Heart left ventricle (tissue), 16 donors: ENCODE results near the gene HTR2A. TPM values are rescaled to one million over a fixed set of nuclear protein-coding genes. Genes with fewer than 3 reads are reported as not detected.
A peak's percentile ranks its signal among the peaks of the same experiment; 100 is the strongest.

Experiments
- ATAC-seq, 4 donors: fragments of 200-7000 bp; cut with Tn5 transposase; one replicate each; pipeline ENCODE4 v1.9.1; 2020 to 2022; ENCODE audit warnings: moderate library complexity in 4 of 4, mild to moderate bottlenecking in 3 of 4, moderate number of reproducible peaks in 1 of 4
- DNase-seq, 5 donors: peaks; one replicate each; pipeline ENCODE4 v3.0.0-alpha.2; 2020
- H3K27ac ChIP-seq, 12 donors: fragments of 200-600 bp; sonication (generic) in 4 of 12; one replicate each; pipeline versions ENCODE4 v1.5.0 to v1.8.0; 2016 to 2022; ENCODE audit warnings: mild to moderate bottlenecking in 2 of 12
- H3K27me3 ChIP-seq, 9 donors: fragments of 200-600 bp; sonication (generic) in 2 of 9; one replicate each; pipeline versions ENCODE4 v1.5.1 to v1.8.0; 2016 to 2022; ENCODE audit warnings: mild to moderate bottlenecking in 3 of 9
- H3K36me3 ChIP-seq, 9 donors: fragments of 200-600 bp; sonication (generic) in 2 of 9; one replicate each; pipeline versions ENCODE4 v1.5.0 to v1.8.0; 2018 to 2022; ENCODE audit warnings: mild to moderate bottlenecking in 2 of 9
- H3K4me1 ChIP-seq, 12 donors: fragments of 200-600 bp; sonication (generic) in 4 of 12; one replicate each; pipeline versions ENCODE4 v1.5.0 to v1.8.0; 2016 to 2022; ENCODE audit warnings: mild to moderate bottlenecking in 3 of 12
- H3K4me3 ChIP-seq, 12 donors: fragments of 200-600 bp; sonication (generic) in 4 of 12; one replicate each; pipeline versions ENCODE4 v1.5.0 to v1.8.0; 2017 to 2022; ENCODE audit warnings: mild to moderate bottlenecking in 9 of 12, moderate library complexity in 4 of 12
- H3K9me3 ChIP-seq, 12 donors: fragments of 200-600 bp; sonication (generic) in 4 of 12; one replicate each; pipeline versions ENCODE4 v1.5.0 to v1.8.0; 2016 to 2022; ENCODE audit warnings: mild to moderate bottlenecking in 1 of 12
- POLR2A ChIP-seq, 2 donors: fragments of 450-650 bp; IDR thresholded peaks; one replicate each; pipeline ENCODE4 v1.6.1; 2017; ENCODE audit warnings: antibody characterized with exemption in 2 of 2, mild to moderate bottlenecking in 2 of 2, moderate library complexity in 2 of 2
- WGBS, 4 donors: extraction: QIAGEN DNeasy Blood & Tissue Kit in 2 of 4; methylation state at CpG; one replicate each; pipeline versions ENCODE4 v1.1.5 to v1.1.7; 2013 to 2018; 5-methylcytosine and 5-hydroxymethylcytosine counted together
- intact Hi-C, 10 donors: fragments of 100-400 bp; cut with DNase I; formaldehyde crosslinking; loops; one replicate each; pipeline versions ENCODE4 v1.11.1 to v1.14.2; 2022
- polyA plus RNA-seq, 2 donors: library from polyadenylated mRNA; stranded (reverse); fragments of 200-250 nt; gene quantifications; one replicate each; pipeline ENCODE4 v1.2.3, GENCODE V29; 2013
- total RNA-seq, 9 donors: library from RNA; depleted of rRNA in 2 of 9; stranded (reverse); fragments of >200 nt in 2 of 9; fragmentation: NEBNext Ultra II Directional in 3 of 9; extraction: Animal tissue kit (Norgen Biotek cat#: 25700) in 3 of 9; gene quantifications; one replicate each; pipeline versions ENCODE4 v1.1.0 to v1.2.4, GENCODE V29; 2016 to 2023
- TF ChIP-seq, protein P1 (sequence below), 12 donors: fragments of 200-600 bp; sonication (generic) in 4 of 12; IDR thresholded peaks; one replicate each; pipeline versions ENCODE4 v1.5.0 to v1.8.0; 2018 to 2022; ENCODE audit warnings: antibody characterized with exemption in 12 of 12, mild to moderate bottlenecking in 5 of 12
- donor health status: ischemic (EF 13 %, LVEDD 7.1; RV severe dilation, severe dysfunction).
- donor health status: healthy with polysubstance abuse.
- donor health status: DM: no; HTN: yes; CAD: no.
- donor health status: DM: no; HTN: no; CAD: no.
- donor health status: ischemic (EF 25% LVEDD 6.9; RV normal size, moderate dysfunction).
- donor health status: ischemic (EF 25% LVEDD 5.7; RV mildly dilated, moderate dysfunction).
- donor health status: healthy.
- donor health status: DM: yes; HTN: yes; CAD: no.
- donor health status: ischemic (EF 35%, LVEDD 5.7; RV mildly dilated, moderate dysfunction).
- donor health status: nonischemic (EF 11% LVEDD 7.7; RV severe dilation, severe dysfunction).
- donor health status: DM: yes; HTN: yes; CAD: no.
- donor health status: PGD.
- donor health status: ischemic (EF 29% LVEDD 5.4; RV normal size, mild dysfunction).
- donor health status: nonischemic (EF 23%, LVEDD 6.1; RV moderate dilation, normal function).

Gene HTR2A
- total and polyA plus RNA-seq, 11 donors, result 0.04 to 0.41 (median 0.19) TPM; not detected in 5

DNA sequence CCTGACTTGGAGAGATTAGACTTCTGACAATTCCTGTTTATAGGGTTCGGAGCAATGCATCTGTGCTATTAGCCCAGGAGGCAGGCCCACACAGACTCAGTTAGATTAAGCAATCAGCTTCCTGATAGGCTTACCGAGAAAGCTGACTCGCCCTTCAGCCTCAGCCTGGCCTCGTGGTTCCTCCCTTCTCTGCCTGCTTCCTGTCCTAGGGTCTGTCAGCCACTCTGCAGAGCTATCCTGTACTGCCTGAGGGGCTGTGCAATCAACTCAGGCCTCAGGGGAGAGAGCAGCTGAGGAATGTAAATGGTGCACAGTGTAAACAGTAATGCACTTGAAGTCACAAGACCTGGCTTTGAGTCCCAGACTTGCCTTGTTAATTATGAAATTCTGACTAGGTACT, 30.7 kb downstream of the HTR2A start:
- WGBS, 4 donors, result 12 to 20% (median 14%) methylated on average over 4 of the region's 4 CpGs
- Histone ChIP-seq H3K4me3 (no peak overlapping the region), H3K9me3 (no peaks in the 10 kb centered on the region), H3K27me3 (peaks cover 0 to 7% (median 0%) of the 10 kb centered on the region in 9 donors), H3K36me3 (no peaks in the 10 kb centered on the region), H3K4me1 (peaks cover 0 to 16% (median 0%) of the 10 kb centered on the region in 12 donors), H3K27ac (no peak overlapping the region)
- DNase-seq (peak in 4 of 5 donors; percentile 13 to 66 (median 38)), ATAC-seq (peak in 2 of 4 donors; percentile 66 to 81)
- TF ChIP-seq, protein P1, sequence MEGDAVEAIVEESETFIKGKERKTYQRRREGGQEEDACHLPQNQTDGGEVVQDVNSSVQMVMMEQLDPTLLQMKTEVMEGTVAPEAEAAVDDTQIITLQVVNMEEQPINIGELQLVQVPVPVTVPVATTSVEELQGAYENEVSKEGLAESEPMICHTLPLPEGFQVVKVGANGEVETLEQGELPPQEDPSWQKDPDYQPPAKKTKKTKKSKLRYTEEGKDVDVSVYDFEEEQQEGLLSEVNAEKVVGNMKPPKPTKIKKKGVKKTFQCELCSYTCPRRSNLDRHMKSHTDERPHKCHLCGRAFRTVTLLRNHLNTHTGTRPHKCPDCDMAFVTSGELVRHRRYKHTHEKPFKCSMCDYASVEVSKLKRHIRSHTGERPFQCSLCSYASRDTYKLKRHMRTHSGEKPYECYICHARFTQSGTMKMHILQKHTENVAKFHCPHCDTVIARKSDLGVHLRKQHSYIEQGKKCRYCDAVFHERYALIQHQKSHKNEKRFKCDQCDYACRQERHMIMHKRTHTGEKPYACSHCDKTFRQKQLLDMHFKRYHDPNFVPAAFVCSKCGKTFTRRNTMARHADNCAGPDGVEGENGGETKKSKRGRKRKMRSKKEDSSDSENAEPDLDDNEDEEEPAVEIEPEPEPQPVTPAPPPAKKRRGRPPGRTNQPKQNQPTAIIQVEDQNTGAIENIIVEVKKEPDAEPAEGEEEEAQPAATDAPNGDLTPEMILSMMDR (IDR thresholded peaks at IDR 0.05), result no peak
- intact Hi-C loops, result no loop called here

DNA sequence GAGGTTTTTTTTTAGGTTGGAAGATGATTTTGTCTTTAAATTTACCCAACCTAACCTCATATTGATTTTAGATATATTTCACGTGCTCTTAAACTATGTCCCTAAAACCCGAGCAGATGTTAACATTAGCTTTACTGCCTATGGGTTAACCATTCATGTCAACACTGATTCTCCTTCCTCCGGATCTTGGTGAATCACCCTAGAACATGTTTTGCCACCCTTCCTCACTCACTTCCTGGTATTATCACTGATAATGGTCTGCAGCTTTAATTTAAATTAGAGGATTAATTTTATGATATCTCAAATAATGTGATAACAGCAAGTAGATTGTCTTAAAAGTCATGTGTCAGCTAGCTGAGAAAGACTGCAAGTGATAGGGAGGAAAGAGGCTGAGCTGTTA, 31.9 kb downstream of the HTR2A start:
- peaks cover 0 to 7% (median 0%) of the 10 kb centered on the region in 9 donors for H3K27me3 ChIP-seq
- peaks cover 0 to 16% (median 0%) of the 10 kb centered on the region in 12 donors for H3K4me1 ChIP-seq
- no peaks in the 10 kb centered on the region for H3K36me3 ChIP-seq
- H3K27ac ChIP-seq, result no peak overlapping the region
- no peak for TF ChIP-seq POLR2A (IDR thresholded peaks at IDR 0.05)
- H3K9me3 ChIP-seq, result no peaks in the 10 kb centered on the region
- 54 to 71% (median 62%) methylated on average over 3 of the region's 3 CpGs for WGBS, 4 donors
- no peak overlapping the region for H3K4me3 ChIP-seq
- ATAC-seq, result no peak
- intact Hi-C loops, result no loop called here
- no peak for DNase-seq

DNA sequence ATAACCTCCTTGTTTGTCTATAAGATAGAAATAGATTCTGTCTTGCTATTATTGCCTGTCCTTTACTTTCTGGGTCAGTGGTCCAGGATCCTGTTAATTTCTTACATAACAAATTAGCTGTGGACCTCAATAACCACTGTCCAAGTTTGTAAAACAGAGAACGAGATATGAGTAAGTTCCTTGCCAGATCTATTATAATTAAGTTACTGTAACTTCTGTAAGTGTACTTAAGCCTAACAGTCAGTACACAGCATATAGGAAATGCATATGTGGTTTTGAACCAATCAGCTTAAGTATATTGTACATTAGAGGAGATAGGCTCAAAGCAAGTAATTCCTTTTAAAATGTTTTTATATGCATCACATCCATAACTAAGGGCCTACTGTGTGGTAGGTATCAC, 34.9 kb downstream of the HTR2A start:
- intact Hi-C loops, result no loop called here
- no peak for ATAC-seq
- 50 to 77% (median 66%) methylated on average over 1 of the region's 1 CpG for WGBS, 4 donors

DNA sequence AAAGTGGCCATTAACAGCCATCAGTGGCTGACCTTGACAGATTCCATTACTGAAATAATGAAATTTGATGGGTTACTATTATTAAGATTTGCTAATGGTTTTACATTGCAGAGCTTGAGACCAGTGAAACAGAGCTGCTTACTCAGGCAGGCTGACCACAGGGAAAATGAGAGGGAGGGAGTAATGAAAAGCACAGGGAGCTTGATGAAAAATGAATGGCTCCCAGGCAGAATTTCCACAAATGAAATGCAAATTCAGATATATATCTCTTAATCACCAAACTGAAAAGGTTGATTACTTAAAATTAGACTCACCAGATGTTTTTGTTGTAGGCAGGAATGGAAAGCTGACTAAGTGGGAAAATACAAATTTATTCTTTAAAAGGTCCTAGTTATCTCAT, 36.1 kb downstream of the HTR2A start:
- Histone ChIP-seq H3K9me3 (no peaks in the 10 kb centered on the region), H3K4me1 (peaks cover 0 to 8% (median 0%) of the 10 kb centered on the region in 12 donors), H3K27ac (no peak overlapping the region), H3K4me3 (no peak overlapping the region), H3K36me3 (no peaks in the 10 kb centered on the region), H3K27me3 (peaks cover 0 to 3% (median 0%) of the 10 kb centered on the region in 9 donors)
- TF ChIP-seq, protein P1 (IDR thresholded peaks at IDR 0.05), result no peak
- TF ChIP-seq POLR2A (IDR thresholded peaks at IDR 0.05), result no peak
- ATAC-seq, result no peak
- intact Hi-C loops, result no loop called here
- DNase-seq, result no peak

More for the DNA sequence above, 34.9 kb downstream of the HTR2A start:
- H3K36me3 ChIP-seq, result no peaks in the 10 kb centered on the region
- H3K9me3 ChIP-seq, result no peaks in the 10 kb centered on the region
- H3K4me3 ChIP-seq, result no peak overlapping the region
- H3K27ac ChIP-seq, result no peak overlapping the region
- peaks cover 0 to 16% (median 0%) of the 10 kb centered on the region in 12 donors for H3K4me1 ChIP-seq
- H3K27me3 ChIP-seq, result no peaks in the 10 kb centered on the region
- TF ChIP-seq, protein P1 (IDR thresholded peaks at IDR 0.05), result no peak
- no peak for TF ChIP-seq POLR2A (IDR thresholded peaks at IDR 0.05)
- DNase-seq, result no peak

DNA sequence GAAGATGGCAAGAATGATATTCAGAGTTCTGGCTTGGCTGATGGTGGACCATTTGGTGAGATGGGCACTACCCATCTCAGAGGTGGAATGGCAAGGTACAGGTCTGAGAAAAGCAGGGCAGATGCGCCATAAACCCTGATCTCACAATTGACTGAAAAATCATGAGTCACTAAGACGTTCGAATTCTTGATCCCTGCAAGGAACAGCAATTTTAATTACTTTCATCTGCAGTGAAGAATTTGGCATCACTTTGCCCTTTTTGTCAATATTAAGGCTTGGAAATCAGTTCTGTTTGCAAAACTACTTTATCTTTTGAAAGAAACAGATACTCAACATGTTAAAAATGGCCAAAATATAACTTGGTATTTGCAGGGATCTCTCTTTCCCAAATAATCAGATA, 38.1 kb downstream of the HTR2A start:
- no peaks in the 10 kb centered on the region for H3K9me3 ChIP-seq
- H3K27me3 ChIP-seq, result peaks cover 0 to 5% (median 0%) of the 10 kb centered on the region in 9 donors
- H3K4me3 ChIP-seq, result no peak overlapping the region
- 91 to 94% (median 92%) methylated on average over 3 of the region's 3 CpGs for WGBS, 4 donors
- no peaks in the 10 kb centered on the region for H3K4me1 ChIP-seq
- no peak overlapping the region for H3K27ac ChIP-seq
- DNase-seq (no peak), ATAC-seq (no peak)
- intact Hi-C loops, result no loop called here
- no peak for TF ChIP-seq POLR2A (IDR thresholded peaks at IDR 0.05)
- TF ChIP-seq, protein P1 (IDR thresholded peaks at IDR 0.05), result no peak
- no peaks in the 10 kb centered on the region for H3K36me3 ChIP-seq
